Ishikawa (cell line): ENCODE measurements around the gene NDUFAB1.

Experiments used
- CEBPB ChIP-seq: IDR thresholded peaks from 2 replicates; pipeline ENCODE4 v1.6.1; 2012
- CREB1 ChIP-seq: IDR thresholded peaks from 2 replicates; pipeline ENCODE4 v1.6.1; 2012; ENCODE audit warnings: low read depth
- EGR1 ChIP-seq: IDR thresholded peaks from 2 replicates; pipeline ENCODE4 v1.6.1; 2012
- EP300 ChIP-seq: IDR thresholded peaks from 2 replicates; pipeline ENCODE4 v1.6.1; 2012; ENCODE audit warnings: borderline replicate concordance
- FOXM1 ChIP-seq: IDR thresholded peaks from 2 replicates; pipeline ENCODE4 v1.6.1; 2012; ENCODE audit warnings: low read depth, borderline replicate concordance
- MAX ChIP-seq: IDR thresholded peaks from 2 replicates; pipeline ENCODE4 v1.6.1; 2012
- NFIC ChIP-seq: IDR thresholded peaks from 2 replicates; pipeline ENCODE4 v1.6.1; 2012
- RAD21 ChIP-seq: IDR thresholded peaks from 2 replicates; pipeline ENCODE4 v1.6.1; 2012; ENCODE audit warnings: low read depth
- REST ChIP-seq: IDR thresholded peaks from 2 replicates; pipeline ENCODE4 v1.6.1; 2012; ENCODE audit warnings: low read depth, mild to moderate bottlenecking
- TAF1 ChIP-seq: IDR thresholded peaks from 2 replicates; pipeline ENCODE4 v1.6.1; 2012; ENCODE audit warnings: low read depth, mild to moderate bottlenecking
- TCF12 ChIP-seq: IDR thresholded peaks from 2 replicates; pipeline ENCODE4 v1.6.1; 2012; ENCODE audit warnings: low read depth
- TEAD4 ChIP-seq: IDR thresholded peaks from 2 replicates; pipeline ENCODE4 v1.6.1; 2012
- YY1 ChIP-seq: IDR thresholded peaks from 2 replicates; pipeline ENCODE4 v1.6.1; 2012; ENCODE audit warnings: low read depth
- ZBTB7A ChIP-seq: IDR thresholded peaks from 2 replicates; pipeline ENCODE4 v1.6.1; 2012; ENCODE audit warnings: low read depth
- TF ChIP-seq, protein P1 (sequence below): IDR thresholded peaks from 2 replicates; pipeline ENCODE4 v1.6.1; 2012

NDUFAB1 gene

DNA sequence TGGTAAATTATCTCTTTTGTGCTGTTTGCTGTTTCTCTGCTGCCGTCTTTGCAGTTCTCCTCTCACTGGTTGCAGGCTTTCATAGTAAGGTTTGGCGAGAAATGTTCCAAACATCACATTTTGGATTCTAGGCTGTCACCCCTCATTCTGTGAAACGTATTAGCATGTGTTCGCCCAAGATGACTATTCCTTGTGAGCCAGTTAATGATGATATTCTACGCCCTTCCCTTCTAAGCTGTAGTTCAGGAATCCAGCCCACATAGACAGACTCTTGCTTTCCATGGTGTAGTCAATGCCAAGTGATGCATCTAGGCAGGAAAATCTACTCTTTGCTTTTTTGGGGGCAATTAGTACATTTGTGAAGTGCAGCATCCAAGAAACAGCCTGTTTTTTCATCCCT lies 24.2 kb downstream of the NDUFAB1 start:
- TF ChIP-seq REST (no peak), TAF1 (no peak), NFIC (no peak), YY1 (no peak), CREB1 (no peak), MAX (no peak), TEAD4 (no peak), ZBTB7A (no peak), RAD21 (no peak), EP300 (no peak), FOXM1 (no peak), EGR1 (no peak)
- TF ChIP-seq, protein P1, sequence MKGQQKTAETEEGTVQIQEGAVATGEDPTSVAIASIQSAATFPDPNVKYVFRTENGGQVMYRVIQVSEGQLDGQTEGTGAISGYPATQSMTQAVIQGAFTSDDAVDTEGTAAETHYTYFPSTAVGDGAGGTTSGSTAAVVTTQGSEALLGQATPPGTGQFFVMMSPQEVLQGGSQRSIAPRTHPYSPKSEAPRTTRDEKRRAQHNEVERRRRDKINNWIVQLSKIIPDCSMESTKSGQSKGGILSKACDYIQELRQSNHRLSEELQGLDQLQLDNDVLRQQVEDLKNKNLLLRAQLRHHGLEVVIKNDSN: no peak

GRCh38 chr16:23570992-23571632 lies 25.0 kb downstream of the NDUFAB1 start:
- TF ChIP-seq CEBPB: no peak
- no peak for TF ChIP-seq TEAD4
- no peak for TF ChIP-seq YY1
- TF ChIP-seq MAX: no peak
- no peak for TF ChIP-seq EGR1
- TF ChIP-seq REST: no peak
- no peak for TF ChIP-seq TAF1
- no peak for TF ChIP-seq TCF12
- no peak for TF ChIP-seq ZBTB7A
- TF ChIP-seq, protein P1: no peak
- no peak for TF ChIP-seq CREB1
- no peak for TF ChIP-seq RAD21
- no peak for TF ChIP-seq FOXM1
- no peak for TF ChIP-seq EP300
- TF ChIP-seq NFIC: no peak

DNA sequence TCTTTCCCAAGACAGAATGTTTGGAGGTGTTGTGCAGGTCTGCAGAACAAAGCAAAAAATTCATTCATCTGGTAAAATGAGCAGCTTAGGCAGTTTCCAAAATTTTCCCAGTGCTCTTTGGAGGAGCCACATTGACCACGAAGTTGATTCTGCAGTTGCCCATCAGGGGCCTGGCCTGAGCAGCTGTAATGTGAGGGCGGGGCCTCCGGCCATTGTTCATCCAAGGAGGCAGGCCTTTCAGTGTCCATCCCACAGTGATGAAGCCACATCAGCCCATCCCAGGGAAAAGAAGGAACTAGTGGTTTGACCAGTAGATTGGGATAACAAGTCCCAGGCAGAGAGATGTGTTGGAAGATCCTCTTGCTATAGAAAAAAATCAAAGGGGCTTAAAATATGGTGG lies 28.5 kb downstream of the NDUFAB1 start:
- no peak for TF ChIP-seq NFIC
- TF ChIP-seq CREB1: no peak
- TF ChIP-seq CEBPB: no peak
- TF ChIP-seq FOXM1: no peak
- no peak for TF ChIP-seq MAX

DNA sequence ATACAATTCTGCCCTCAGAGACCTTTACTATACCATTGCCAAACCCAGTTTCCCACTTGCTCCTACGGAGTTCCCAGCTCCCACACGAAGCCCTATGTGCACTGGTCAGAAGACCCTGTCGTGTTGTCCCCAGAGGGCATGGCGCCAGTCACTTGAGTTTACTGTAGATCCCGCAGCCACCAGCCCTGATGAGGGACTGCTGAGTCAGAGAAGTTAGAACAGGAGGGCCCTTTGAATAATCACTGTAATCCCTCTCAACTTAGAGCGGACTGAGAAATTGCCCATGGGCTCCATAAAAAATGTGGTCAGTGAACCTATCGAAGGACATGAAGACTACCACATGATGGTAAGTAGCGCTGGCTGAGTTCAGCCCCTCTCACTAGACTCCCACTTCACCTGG lies 29.4 kb downstream of the NDUFAB1 start:
- TF ChIP-seq NFIC (no peak), YY1 (no peak), CREB1 (no peak), TEAD4 (no peak), EP300 (no peak), EGR1 (no peak), MAX (no peak), ZBTB7A (no peak), CEBPB (no peak), TAF1 (no peak), FOXM1 (no peak), REST (no peak), TCF12 (no peak), RAD21 (no peak)
- TF ChIP-seq, protein P1: no peak
